ENCODE measurements around the gene FMNL3. TPM values are rescaled to one million over a fixed set of nuclear protein-coding genes. Genes with fewer than 3 reads are reported as not detected.
"Not testable (repeated sequence)": the region's sequence is repeated elsewhere in the genome, so short reads cannot be mapped to it uniquely, and the experiment has no call there.

The FMNL3 gene
- total RNA-seq, 1 donor from 2014 or later = 11.9 TPM

DNA sequence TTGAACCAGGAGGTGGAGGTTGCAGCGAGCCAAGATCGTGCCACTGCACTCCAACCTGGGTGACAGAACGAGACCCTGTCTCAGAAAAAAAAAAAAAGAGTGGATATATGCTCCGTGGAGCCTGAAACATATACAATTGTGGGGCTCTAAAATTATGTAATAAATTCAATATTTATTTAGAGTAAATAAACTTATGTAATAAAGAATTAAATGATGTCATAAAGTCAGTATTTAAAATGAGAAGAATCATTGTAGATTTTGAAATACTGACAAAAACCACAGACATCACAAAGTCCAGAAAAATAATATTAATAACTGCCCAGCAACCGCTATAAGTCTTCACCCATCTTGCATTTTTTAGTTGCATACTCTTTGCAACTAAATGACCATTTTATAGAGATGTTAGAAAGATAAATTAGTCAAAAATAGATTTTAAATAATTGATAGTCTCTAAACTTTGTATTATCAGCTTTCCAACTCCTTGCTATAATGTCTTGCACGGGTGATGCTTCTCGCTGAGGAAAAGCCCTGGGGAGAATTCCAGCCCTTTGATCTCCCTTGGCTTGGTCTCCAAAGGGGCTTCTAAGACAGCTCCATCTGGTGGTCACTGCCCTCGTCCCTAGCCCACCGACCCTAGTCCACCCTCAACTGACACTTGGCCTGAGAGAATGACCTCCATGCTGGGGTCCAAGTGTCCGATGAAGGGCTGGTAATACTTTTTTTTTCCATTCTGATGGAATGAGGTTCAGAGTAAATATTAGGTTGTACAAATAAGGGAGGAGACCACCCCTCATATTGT is 26.2 kb upstream of the FMNL3 start:
- H3K9me3 Mint-ChIP-seq (ENCODE audit: low read depth) = peaks cover 10% of the 10 kb centered on the region
- peaks cover 17% of the 10 kb centered on the region for H3K27me3 Mint-ChIP-seq
- H3K27ac Mint-ChIP-seq = no peak overlapping the region
- H3K36me3 Mint-ChIP-seq (ENCODE audit: insufficient read depth) = peaks cover 4% of the 10 kb centered on the region
- no peaks in the 10 kb centered on the region for H3K4me1 Mint-ChIP-seq (ENCODE audit: low read depth)
- TF ChIP-seq, protein P1, sequence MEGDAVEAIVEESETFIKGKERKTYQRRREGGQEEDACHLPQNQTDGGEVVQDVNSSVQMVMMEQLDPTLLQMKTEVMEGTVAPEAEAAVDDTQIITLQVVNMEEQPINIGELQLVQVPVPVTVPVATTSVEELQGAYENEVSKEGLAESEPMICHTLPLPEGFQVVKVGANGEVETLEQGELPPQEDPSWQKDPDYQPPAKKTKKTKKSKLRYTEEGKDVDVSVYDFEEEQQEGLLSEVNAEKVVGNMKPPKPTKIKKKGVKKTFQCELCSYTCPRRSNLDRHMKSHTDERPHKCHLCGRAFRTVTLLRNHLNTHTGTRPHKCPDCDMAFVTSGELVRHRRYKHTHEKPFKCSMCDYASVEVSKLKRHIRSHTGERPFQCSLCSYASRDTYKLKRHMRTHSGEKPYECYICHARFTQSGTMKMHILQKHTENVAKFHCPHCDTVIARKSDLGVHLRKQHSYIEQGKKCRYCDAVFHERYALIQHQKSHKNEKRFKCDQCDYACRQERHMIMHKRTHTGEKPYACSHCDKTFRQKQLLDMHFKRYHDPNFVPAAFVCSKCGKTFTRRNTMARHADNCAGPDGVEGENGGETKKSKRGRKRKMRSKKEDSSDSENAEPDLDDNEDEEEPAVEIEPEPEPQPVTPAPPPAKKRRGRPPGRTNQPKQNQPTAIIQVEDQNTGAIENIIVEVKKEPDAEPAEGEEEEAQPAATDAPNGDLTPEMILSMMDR (IDR thresholded peaks at IDR 0.05; ENCODE audit: unreplicated experiment) = no peak
- no peak for DNase-seq (ENCODE audit: low spot score, unreplicated experiment)
- no peak overlapping the region for H3K4me3 Mint-ChIP-seq (ENCODE audit: low read depth)

DNA sequence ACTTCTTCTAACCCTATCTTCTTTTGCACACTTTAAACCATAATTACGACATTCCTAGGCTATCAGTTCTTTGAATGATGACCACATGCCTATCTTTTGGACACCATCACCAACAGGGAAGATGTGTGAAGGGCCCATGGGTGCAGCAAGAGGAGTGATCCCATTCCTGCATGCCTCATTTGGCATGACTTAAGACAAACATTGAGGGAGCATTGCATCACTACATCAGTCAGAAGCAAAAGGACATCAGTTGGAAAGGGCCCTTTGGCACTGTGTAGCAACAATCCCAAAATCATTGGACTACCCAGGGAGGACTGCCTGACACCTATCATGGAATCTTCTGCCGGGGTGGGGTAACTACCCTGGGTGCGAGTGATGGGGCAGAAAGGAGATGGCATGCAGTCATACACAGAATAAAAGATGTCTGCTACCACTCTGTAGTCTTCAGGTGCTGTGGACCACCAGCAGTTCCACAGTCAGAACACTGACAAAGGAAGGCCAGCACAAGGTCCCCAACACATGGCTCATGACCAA is 23.4 kb upstream of the FMNL3 start:
- no peak overlapping the region for H3K27ac Mint-ChIP-seq
- peaks cover 4% of the 10 kb centered on the region for H3K36me3 Mint-ChIP-seq (ENCODE audit: insufficient read depth)
- no peak for DNase-seq (ENCODE audit: low spot score, unreplicated experiment)
- no peak overlapping the region for H3K4me3 Mint-ChIP-seq (ENCODE audit: low read depth)
- peaks cover 10% of the 10 kb centered on the region for H3K9me3 Mint-ChIP-seq (ENCODE audit: low read depth)
- H3K27me3 Mint-ChIP-seq = peaks cover 21% of the 10 kb centered on the region
- no peaks in the 10 kb centered on the region for H3K4me1 Mint-ChIP-seq (ENCODE audit: low read depth)
- TF ChIP-seq, protein P1 (IDR thresholded peaks at IDR 0.05; ENCODE audit: unreplicated experiment) = no peak

DNA sequence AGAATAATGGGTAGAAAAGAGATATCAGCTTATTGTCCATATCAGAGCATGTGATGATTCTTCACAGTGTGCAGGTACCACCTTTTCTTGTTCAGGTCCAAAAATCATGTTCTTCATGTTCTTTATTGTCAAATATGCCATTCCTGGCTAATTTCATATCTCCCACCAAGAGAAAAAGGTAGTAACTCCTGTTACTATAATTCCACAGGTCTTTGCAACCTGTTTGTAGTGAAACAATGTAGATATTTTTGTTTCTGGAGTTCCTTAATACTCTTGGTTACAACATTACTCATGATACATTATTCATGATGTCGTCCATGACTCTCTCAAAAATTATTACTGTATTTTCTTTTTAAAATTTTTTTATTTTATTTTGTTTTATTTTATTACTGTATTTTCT is 22.8 kb upstream of the FMNL3 start:
- DNase-seq (ENCODE audit: low spot score, unreplicated experiment) = no peak
- Mint-ChIP-seq H3K36me3 (ENCODE audit: insufficient read depth) (peaks cover 4% of the 10 kb centered on the region), H3K4me3 (ENCODE audit: low read depth) (no peak overlapping the region), H3K4me1 (ENCODE audit: low read depth) (no peaks in the 10 kb centered on the region), H3K9me3 (ENCODE audit: low read depth) (peaks cover 4% of the 10 kb centered on the region), H3K27me3 (peaks cover 21% of the 10 kb centered on the region), H3K27ac (no peak overlapping the region)
- TF ChIP-seq, protein P1 (IDR thresholded peaks at IDR 0.05; ENCODE audit: unreplicated experiment) = no peak

DNA sequence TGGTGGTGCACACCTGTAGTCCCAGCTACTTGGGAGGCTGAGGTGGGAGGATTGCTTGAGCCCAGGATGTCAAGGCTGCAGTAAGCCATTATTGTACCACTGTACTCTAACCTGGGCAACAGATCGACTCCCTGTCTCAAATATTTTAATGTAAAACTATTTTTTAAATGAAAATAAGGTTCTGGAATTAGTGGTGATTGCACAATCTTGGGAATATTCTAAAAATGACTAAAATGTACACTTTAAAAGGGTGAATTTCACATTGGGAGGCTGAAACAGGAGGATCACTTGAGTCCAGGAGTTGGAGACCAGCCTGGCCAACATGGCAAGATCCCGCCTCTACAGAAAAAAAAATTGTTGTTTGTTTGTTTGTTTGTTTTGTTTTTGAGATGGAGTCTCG is 21.2 kb upstream of the FMNL3 start:
- Mint-ChIP-seq H3K4me1 (ENCODE audit: low read depth) (no peaks in the 10 kb centered on the region), H3K27ac (no peak overlapping the region), H3K4me3 (ENCODE audit: low read depth) (no peak overlapping the region), H3K36me3 (ENCODE audit: insufficient read depth) (no peaks in the 10 kb centered on the region), H3K27me3 (peaks cover 21% of the 10 kb centered on the region), H3K9me3 (ENCODE audit: low read depth) (no peaks in the 10 kb centered on the region)
- no peak for DNase-seq (ENCODE audit: low spot score, unreplicated experiment)
- TF ChIP-seq, protein P1 (IDR thresholded peaks at IDR 0.05; ENCODE audit: unreplicated experiment) = no peak

DNA sequence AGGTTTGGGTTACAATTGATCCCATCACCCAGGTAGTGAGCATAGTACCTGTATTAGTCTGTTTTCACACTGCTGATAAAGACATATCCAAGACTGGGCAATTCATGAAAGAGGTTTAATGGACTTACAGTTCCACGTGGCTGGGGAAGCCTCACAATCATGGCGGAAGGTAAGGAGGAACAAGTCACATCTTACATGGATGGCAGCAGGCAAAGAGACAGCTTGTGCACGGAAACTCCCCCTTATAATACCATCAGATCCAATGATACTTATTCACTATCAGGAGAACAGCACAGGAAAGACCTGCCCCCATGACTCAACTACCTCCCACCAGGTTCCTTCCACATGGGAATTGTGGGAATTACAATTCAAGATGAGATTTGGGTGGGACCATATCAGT is 14.2 kb upstream of the FMNL3 start:
- not testable (repeated sequence) for H3K9me3 Mint-ChIP-seq (ENCODE audit: low read depth); H3K4me3 Mint-ChIP-seq (ENCODE audit: low read depth); H3K36me3 Mint-ChIP-seq (ENCODE audit: insufficient read depth); H3K4me1 Mint-ChIP-seq (ENCODE audit: low read depth); H3K27ac Mint-ChIP-seq; DNase-seq (ENCODE audit: low spot score, unreplicated experiment)
- H3K27me3 Mint-ChIP-seq = peaks cover 14% of the 10 kb centered on the region

DNA sequence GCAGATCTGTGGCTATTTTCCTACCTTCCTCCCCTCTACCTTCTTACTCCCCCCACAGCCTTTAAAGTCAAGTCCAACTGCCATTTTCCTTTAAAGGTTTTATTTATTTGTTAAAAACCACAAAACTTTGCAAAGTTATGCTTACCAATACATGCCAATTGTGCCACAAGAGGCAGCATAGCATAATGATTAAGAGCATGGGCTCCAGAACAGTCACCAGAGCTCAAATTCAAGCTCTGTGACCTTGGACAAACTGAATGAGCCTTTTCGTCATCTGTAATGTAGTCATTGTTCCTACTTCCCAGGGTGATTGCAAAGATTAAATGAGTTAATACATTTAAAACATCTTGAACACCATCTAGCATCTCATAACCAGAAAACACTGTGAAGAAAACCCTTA is 13.0 kb upstream of the FMNL3 start:
- Mint-ChIP-seq H3K4me3 (ENCODE audit: low read depth) (no peak overlapping the region), H3K9me3 (ENCODE audit: low read depth) (no peaks in the 10 kb centered on the region), H3K4me1 (ENCODE audit: low read depth) (no peaks in the 10 kb centered on the region), H3K27me3 (peaks cover 17% of the 10 kb centered on the region), H3K27ac (no peak overlapping the region), H3K36me3 (ENCODE audit: insufficient read depth) (no peaks in the 10 kb centered on the region)
- no peak for DNase-seq (ENCODE audit: low spot score, unreplicated experiment)
- TF ChIP-seq, protein P1 (IDR thresholded peaks at IDR 0.05; ENCODE audit: unreplicated experiment) = no peak

DNA sequence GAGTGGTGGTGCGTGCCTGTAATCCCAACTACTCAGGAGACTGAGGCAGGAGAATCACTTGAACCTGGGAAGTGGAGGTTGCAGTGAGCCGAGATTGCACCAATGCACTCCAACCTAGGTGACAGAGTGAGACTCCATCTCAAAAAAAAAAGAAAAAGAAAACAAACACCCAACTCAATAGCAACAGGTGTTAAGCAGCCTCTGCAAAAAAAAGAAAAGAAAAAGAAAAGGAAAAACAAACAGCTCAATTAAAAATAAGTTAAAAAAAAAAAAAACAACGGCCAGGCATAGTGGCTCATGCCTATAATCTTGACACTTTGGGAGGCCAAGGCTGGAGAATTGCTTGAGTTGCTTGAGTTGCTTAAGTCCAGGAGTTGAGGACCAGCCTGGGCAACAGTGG is 10.6 kb upstream of the FMNL3 start:
- not testable (repeated sequence) for H3K9me3 Mint-ChIP-seq (ENCODE audit: low read depth); H3K27ac Mint-ChIP-seq; H3K4me3 Mint-ChIP-seq (ENCODE audit: low read depth); H3K4me1 Mint-ChIP-seq (ENCODE audit: low read depth); DNase-seq (ENCODE audit: low spot score, unreplicated experiment); H3K36me3 Mint-ChIP-seq (ENCODE audit: insufficient read depth)
- H3K27me3 Mint-ChIP-seq = peaks cover 19% of the 10 kb centered on the region

Data from progenitor cell of endocrine pancreas (in vitro differentiated cells).